Hepatocyte (in vitro differentiated cells): ENCODE results near the gene MRFAP1L1. TPM values are rescaled to one million over a fixed set of nuclear protein-coding genes. Genes with fewer than 3 reads are reported as not detected.

ENCODE experiments used
- DNase-seq: peaks from one replicate; pipeline ENCODE4 v3.0.0-alpha.2; 2016; ENCODE audit warnings: low spot score
- H2AFZ ChIP-seq: fragments of 200-600 bp; sonication (generic); 2 replicates; pipeline ENCODE4 v1.6.0; 2016; ENCODE audit warnings: antibody characterized with exemption, mild to moderate bottlenecking
- H3K27ac ChIP-seq: fragments of 200-600 bp; sonication (generic); 2 replicates; pipeline ENCODE4 v1.5.1; 2016; ENCODE audit warnings: mild to moderate bottlenecking
- H3K27me3 ChIP-seq: fragments of 200-600 bp; sonication (generic); 2 replicates; pipeline ENCODE4 v1.6.1; 2016
- H3K36me3 ChIP-seq: fragments of 200-600 bp; sonication (generic); replicated peaks from 2 replicates; pipeline ENCODE4 v1.5.1; 2016; ENCODE audit warnings: low read depth; ENCODE audit not compliant: insufficient read depth
- H3K4me1 ChIP-seq: fragments of 200-600 bp; sonication (generic); 2 replicates; pipeline ENCODE4 v1.5.1; 2016; ENCODE audit warnings: mild to moderate bottlenecking, moderate library complexity; ENCODE audit not compliant: insufficient read depth
- H3K4me2 ChIP-seq: fragments of 200-600 bp; sonication (generic); 2 replicates; pipeline ENCODE4 v1.6.0; 2016
- H3K4me3 ChIP-seq: fragments of 200-600 bp; sonication (generic); 2 replicates; pipeline ENCODE4 v1.5.1; 2016; ENCODE audit warnings: mild to moderate bottlenecking
- H3K79me2 ChIP-seq: fragments of 200-600 bp; sonication (generic); 2 replicates; pipeline ENCODE4 v1.6.0; 2017; ENCODE audit warnings: mild to moderate bottlenecking
- H3K9me2 ChIP-seq: fragments of 200-600 bp; sonication (generic); replicated peaks from 2 replicates; pipeline ENCODE4 v1.6.0; 2017; ENCODE audit warnings: mild to moderate bottlenecking; ENCODE audit not compliant: insufficient read depth
- H3K9me3 ChIP-seq: fragments of 200-600 bp; sonication (generic); 2 replicates; pipeline ENCODE4 v1.5.1; 2016; ENCODE audit warnings: low read depth, mild to moderate bottlenecking
- H4K20me1 ChIP-seq: fragments of 200-600 bp; sonication (generic); 2 replicates; pipeline ENCODE4 v1.6.0; 2016; ENCODE audit warnings: mild to moderate bottlenecking; ENCODE audit not compliant: insufficient read depth, poor library complexity, severe bottlenecking
- EZH2 ChIP-seq: fragments of 200-600 bp; sonication (generic); IDR thresholded peaks from 2 replicates; pipeline ENCODE4 v1.6.1; 2016; ENCODE audit warnings: antibody characterized with exemption, mild to moderate bottlenecking, borderline replicate concordance
- EZH2phosphoT487 ChIP-seq: fragments of 200-600 bp; sonication (generic); IDR thresholded peaks from one replicate; pipeline ENCODE4 v1.6.1; 2018; ENCODE audit warnings: antibody characterized with exemption, mild to moderate bottlenecking, low read depth, moderate library complexity; ENCODE audit not compliant: unreplicated experiment, severe bottlenecking
- WGBS: methylation state at CpG from one replicate; pipeline ENCODE4 v1.1.6; 2016; ENCODE audit warnings: low lambda C conversion rate; ENCODE audit errors: missing lambda C conversion rate; 5-methylcytosine and 5-hydroxymethylcytosine counted together
- polyA plus RNA-seq: library from polyadenylated mRNA; unstranded; fragments of >200 nt; fragmentation: Nextera tagmentation; extraction: Ambion mirVana; gene quantifications from 2 replicates; pipeline ENCODE4 v1.2.1, GENCODE V29; 2016
- total RNA-seq: library from RNA; depleted of rRNA; stranded (reverse); fragments of >200 nt; gene quantifications from 2 replicates; pipeline ENCODE4 v1.2.3, GENCODE V29; 2014
- TF ChIP-seq, protein P1 (sequence below): fragments of 200-600 bp; sonication (generic); IDR thresholded peaks from 2 replicates; pipeline ENCODE4 v1.5.1; 2016; ENCODE audit warnings: antibody characterized with exemption, mild to moderate bottlenecking; ENCODE audit not compliant: poor library complexity

The MRFAP1L1 gene
- total and polyA plus RNA-seq, 2 experiments from 2014 or later = 60.8 to 84.9 TPM

DNA sequence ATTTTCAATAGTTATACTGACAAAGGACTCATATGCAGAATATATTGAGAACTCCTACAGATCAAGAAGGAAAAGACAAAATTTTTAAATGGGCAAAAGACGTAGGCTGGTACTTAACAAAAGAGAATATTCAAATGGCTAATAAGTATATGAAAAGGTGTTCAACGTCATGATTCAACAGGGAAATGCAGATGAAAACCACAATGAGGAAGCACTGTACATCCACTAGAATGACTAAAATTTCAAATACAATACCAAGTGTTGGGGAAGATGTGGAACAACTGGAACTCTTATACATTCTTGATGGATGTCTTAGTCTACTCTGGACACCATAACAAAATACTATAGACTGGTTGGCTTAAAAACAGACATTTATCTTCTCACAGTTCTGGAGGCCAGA lies 1.3 kb upstream of the MRFAP1L1 start:
- no peak overlapping the region for H2AFZ ChIP-seq
- no peaks in the 10 kb centered on the region for H3K27me3 ChIP-seq
- peaks cover 36% of the 10 kb centered on the region for H3K79me2 ChIP-seq
- H3K36me3 ChIP-seq = no peaks in the 10 kb centered on the region
- peak overlapping the region; percentile 86 for H3K4me2 ChIP-seq
- H3K4me3 ChIP-seq = no peak overlapping the region
- 92% methylated on average over 2 of the region's 2 CpGs for WGBS
- H3K27ac ChIP-seq = no peak overlapping the region
- peaks cover 14% of the 10 kb centered on the region for H4K20me1 ChIP-seq
- no peak for DNase-seq
- no peak for TF ChIP-seq EZH2phosphoT487
- no peak for TF ChIP-seq EZH2
- TF ChIP-seq, protein P1, sequence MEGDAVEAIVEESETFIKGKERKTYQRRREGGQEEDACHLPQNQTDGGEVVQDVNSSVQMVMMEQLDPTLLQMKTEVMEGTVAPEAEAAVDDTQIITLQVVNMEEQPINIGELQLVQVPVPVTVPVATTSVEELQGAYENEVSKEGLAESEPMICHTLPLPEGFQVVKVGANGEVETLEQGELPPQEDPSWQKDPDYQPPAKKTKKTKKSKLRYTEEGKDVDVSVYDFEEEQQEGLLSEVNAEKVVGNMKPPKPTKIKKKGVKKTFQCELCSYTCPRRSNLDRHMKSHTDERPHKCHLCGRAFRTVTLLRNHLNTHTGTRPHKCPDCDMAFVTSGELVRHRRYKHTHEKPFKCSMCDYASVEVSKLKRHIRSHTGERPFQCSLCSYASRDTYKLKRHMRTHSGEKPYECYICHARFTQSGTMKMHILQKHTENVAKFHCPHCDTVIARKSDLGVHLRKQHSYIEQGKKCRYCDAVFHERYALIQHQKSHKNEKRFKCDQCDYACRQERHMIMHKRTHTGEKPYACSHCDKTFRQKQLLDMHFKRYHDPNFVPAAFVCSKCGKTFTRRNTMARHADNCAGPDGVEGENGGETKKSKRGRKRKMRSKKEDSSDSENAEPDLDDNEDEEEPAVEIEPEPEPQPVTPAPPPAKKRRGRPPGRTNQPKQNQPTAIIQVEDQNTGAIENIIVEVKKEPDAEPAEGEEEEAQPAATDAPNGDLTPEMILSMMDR = no peak
- no peaks in the 10 kb centered on the region for H3K9me2 ChIP-seq
- H3K9me3 ChIP-seq = no peaks in the 10 kb centered on the region
- H3K4me1 ChIP-seq = peaks cover 21% of the 10 kb centered on the region

DNA sequence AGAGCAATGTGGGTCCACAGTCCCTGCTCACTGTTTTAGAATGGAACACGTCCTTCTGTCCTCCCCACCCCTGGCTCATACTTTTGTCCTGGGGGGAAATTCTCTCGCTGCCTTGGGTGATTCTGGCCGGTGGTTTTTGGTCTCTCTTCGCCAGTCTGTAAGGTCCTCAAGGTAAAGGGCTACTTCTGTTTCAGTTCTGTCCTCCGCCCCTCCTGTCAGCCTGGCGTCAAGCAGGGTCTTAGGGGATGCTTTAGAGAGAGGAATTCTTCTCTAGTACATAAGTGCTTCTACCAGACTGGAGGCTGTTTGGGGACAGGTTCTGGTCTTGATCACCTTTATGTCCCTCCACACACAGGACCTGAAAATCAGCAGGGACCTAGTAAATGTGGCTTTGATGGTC lies 617 bp upstream of the MRFAP1L1 start:
- no peaks in the 10 kb centered on the region for H3K36me3 ChIP-seq
- DNase-seq = no peak
- peaks cover 43% of the 10 kb centered on the region for H3K79me2 ChIP-seq
- WGBS = 20% methylated on average over 6 of the region's 6 CpGs
- H3K27ac ChIP-seq = peak overlapping the region; percentile 46
- H2AFZ ChIP-seq = peak overlapping the region; percentile 78
- no peaks in the 10 kb centered on the region for H3K27me3 ChIP-seq
- peak overlapping the region; percentile 86 for H3K4me2 ChIP-seq
- peak overlapping the region; percentile 29 for H3K4me3 ChIP-seq
- H3K4me1 ChIP-seq = peaks cover 21% of the 10 kb centered on the region
- H3K9me2 ChIP-seq = no peaks in the 10 kb centered on the region
- TF ChIP-seq EZH2 = no peak
- TF ChIP-seq, protein P1 = no peak
- no peak for TF ChIP-seq EZH2phosphoT487
- no peaks in the 10 kb centered on the region for H3K9me3 ChIP-seq
- peaks cover 15% of the 10 kb centered on the region for H4K20me1 ChIP-seq

DNA sequence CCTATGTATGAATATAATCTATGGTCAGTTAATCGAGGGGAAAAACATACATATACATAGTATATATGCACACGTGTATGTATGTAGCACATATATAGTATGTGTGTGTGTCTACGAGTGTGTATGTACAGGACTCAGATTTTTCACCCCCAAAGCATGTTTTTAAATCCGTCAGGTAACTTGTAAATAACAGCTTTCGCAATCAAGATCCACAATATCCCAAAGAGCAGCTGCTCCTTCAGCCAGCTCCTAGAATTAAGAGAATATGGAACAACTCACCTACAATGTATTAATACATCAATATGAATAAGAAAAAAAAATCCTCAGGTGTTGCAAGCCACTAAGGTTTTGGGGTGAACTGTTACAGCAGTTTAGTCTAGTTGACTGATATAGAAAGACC lies 3.5 kb downstream of the MRFAP1L1 start:
- Histone ChIP-seq H3K36me3 (no peaks in the 10 kb centered on the region), H4K20me1 (peaks cover 15% of the 10 kb centered on the region), H3K79me2 (peaks cover 79% of the 10 kb centered on the region), H2AFZ (no peak overlapping the region), H3K27ac (no peak overlapping the region), H3K27me3 (no peaks in the 10 kb centered on the region), H3K4me2 (peak overlapping the region; percentile 86), H3K9me3 (no peaks in the 10 kb centered on the region), H3K9me2 (no peaks in the 10 kb centered on the region), H3K4me1 (peaks cover 21% of the 10 kb centered on the region), H3K4me3 (no peak overlapping the region)
- WGBS = 93% methylated on average over 5 of the region's 5 CpGs
- no peak for DNase-seq
- no peak for TF ChIP-seq EZH2
- TF ChIP-seq, protein P1 = no peak
- no peak for TF ChIP-seq EZH2phosphoT487

DNA sequence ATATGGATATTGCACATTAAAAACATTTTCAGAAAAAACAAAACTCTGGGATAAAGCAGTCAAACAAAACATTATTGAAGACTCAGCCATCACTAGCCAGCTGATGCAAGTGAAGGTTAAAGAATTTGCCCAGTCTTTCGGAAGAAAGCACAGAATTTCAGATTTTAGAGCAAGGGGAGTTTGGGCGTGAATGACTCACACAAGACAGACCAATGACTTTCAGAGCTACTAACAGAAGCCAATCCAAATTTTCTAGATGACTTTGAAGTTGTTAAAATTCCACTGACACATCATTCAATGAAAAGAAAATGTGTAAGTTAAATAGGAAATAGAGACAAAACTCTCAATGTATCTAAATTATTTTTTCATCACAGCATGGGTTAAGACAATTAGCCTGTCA lies 4.0 kb downstream of the MRFAP1L1 start:
- Histone ChIP-seq H3K4me1 (peaks cover 21% of the 10 kb centered on the region), H3K9me2 (no peaks in the 10 kb centered on the region), H3K27ac (no peak overlapping the region), H3K27me3 (no peaks in the 10 kb centered on the region), H3K36me3 (no peaks in the 10 kb centered on the region), H3K4me2 (no peak overlapping the region), H2AFZ (no peak overlapping the region), H4K20me1 (peaks cover 15% of the 10 kb centered on the region), H3K79me2 (peaks cover 80% of the 10 kb centered on the region), H3K4me3 (no peak overlapping the region), H3K9me3 (no peaks in the 10 kb centered on the region)
- TF ChIP-seq, protein P1 = no peak
- TF ChIP-seq EZH2 (no peak), EZH2phosphoT487 (no peak)
- no peak for DNase-seq
- WGBS = 98% methylated on average over 2 of the region's 2 CpGs
